Endodermal cell (in vitro differentiated cells): ENCODE measurements around the gene SETX. TPM values are rescaled to one million over a fixed set of nuclear protein-coding genes. Genes with fewer than 3 reads are reported as not detected.

Experiments
- DNase-seq: peaks from one replicate; pipeline ENCODE4 v3.0.0-alpha.2; 2017
- H3K27ac ChIP-seq: 2 replicates; pipeline ENCODE4 v1.5.1; 2013; ENCODE audit warnings: mild to moderate bottlenecking, low read depth, low read length, moderate library complexity
- H3K27me3 ChIP-seq: 2 replicates; pipeline ENCODE4 v1.6.1; 2013; ENCODE audit warnings: mild to moderate bottlenecking, low read length, moderate library complexity; ENCODE audit not compliant: insufficient read depth, control insufficient read depth, poor library complexity, severe bottlenecking
- H3K36me3 ChIP-seq: 2 replicates; pipeline ENCODE4 v1.7.0; 2013; ENCODE audit warnings: mild to moderate bottlenecking, low read length, moderate library complexity; ENCODE audit not compliant: control insufficient read depth, insufficient read depth
- H3K4me1 ChIP-seq: one replicate; pipeline ENCODE4 v1.7.0; 2013; ENCODE audit warnings: low read length; ENCODE audit not compliant: control insufficient read depth, insufficient read depth
- H3K4me3 ChIP-seq: 2 replicates; pipeline ENCODE4 v1.5.1; 2013; ENCODE audit warnings: mild to moderate bottlenecking, low read length, moderate library complexity
- H3K9ac ChIP-seq: 2 replicates; pipeline ENCODE4 v1.6.1; 2013; ENCODE audit warnings: mild to moderate bottlenecking, low read length, moderate library complexity; ENCODE audit not compliant: poor library complexity, severe bottlenecking; ENCODE audit errors: extremely low read depth
- H3K9me3 ChIP-seq: 2 replicates; pipeline ENCODE4 v1.6.1; 2013; ENCODE audit warnings: mild to moderate bottlenecking, low read length, moderate library complexity; ENCODE audit not compliant: control insufficient read depth
- H3K27ac Mint-ChIP-seq: 2 replicates; pipeline ENCODE4 v1.8.0; 2020; ENCODE audit warnings: mixed read lengths
- H3K27me3 Mint-ChIP-seq: 2 replicates; pipeline ENCODE4 v1.8.0; 2021; ENCODE audit warnings: mild to moderate bottlenecking, mixed read lengths; ENCODE audit not compliant: insufficient read depth
- H3K36me3 Mint-ChIP-seq: 2 replicates; pipeline ENCODE4 v1.8.0; 2020; ENCODE audit warnings: low read depth, mixed read lengths
- H3K4me1 Mint-ChIP-seq: 2 replicates; pipeline ENCODE4 v1.8.0; 2020; ENCODE audit warnings: mixed read lengths
- H3K4me3 Mint-ChIP-seq: 2 replicates; pipeline ENCODE4 v1.8.0; 2020; ENCODE audit warnings: mild to moderate bottlenecking, moderate library complexity, mixed read lengths
- H3K9me3 Mint-ChIP-seq: 2 replicates; pipeline ENCODE4 v1.8.0; 2020; ENCODE audit warnings: mild to moderate bottlenecking, mixed read lengths
- WGBS, 2 experiments: methylation state at CpG; one replicate each; pipeline versions ENCODE4 v1.1.5 to v1.1.7; 2013; ENCODE audit warnings: missing lambda C conversion rate in 2 of 2, mixed read lengths in 1 of 2; ENCODE audit not compliant: insufficient coverage in 1 of 2, insufficient read length in 1 of 2; 5-methylcytosine and 5-hydroxymethylcytosine counted together
- total RNA-seq, 2 donors: library from RNA; stranded (reverse); fragmentation: NEBNext Ultra II Directional in 1 of 2; extraction: Animal tissue kit (Norgen Biotek cat#: 25700) in 1 of 2; gene quantifications; 2 replicates in 1 of 2; 3 replicates in 1 of 2; pipeline ENCODE4 v1.2.1, GENCODE V29; 2021
- TF ChIP-seq, protein P1 (sequence below): fragments of 200-600 bp; sonication (generic); conservative IDR thresholded peaks from 2 replicates; pipeline ENCODE4 v1.5.0; 2021; ENCODE audit warnings: antibody characterized with exemption, mild to moderate bottlenecking

The SETX gene
- total RNA-seq, 2 donors from 2014 or later, result 40.0 to 53.3 TPM

DNA sequence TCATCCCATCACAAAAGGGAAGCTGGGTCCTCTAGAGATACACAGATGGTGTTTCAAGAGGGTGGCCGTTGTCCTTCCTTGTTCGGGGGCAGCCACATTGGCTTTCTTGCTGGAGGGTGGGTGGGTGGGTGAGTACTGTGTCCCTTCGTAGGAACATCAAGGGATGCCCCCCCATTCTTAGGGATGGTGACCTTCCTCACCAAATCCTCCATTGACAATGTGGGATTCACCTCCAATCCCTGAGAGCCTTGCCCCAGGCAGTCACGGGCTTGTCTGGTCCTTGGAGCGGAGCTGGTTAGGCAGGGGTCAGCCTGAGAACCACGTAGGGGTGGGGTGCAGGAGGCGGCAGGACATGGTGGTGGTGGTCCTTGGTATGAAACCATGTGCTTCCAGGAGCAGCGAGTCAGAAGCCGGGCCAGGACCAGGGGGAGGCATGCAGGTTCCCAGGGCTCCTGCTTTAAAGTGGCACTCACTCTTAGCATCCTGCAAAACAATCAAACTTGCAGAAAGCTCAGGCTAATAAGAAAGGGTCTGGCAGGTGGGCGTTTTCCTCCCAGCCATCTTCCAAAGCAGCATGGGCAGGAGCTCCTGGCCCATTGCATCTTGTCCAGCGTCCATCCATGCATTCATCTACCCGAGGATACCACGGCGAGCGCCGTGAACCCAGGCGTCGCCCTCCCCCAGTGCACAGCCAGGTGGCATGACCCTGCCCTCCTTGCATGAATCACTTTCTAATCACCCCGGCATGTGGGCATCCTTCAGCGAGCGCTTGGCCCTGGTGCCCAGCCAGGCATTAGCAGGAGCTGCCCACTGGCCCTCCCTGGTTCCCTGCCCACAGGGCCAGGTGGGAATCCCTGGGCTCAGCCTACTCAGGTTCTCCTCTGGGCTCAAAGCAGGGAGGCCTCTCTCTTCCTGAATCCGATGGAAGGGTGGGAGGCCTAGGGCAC is 116.5 kb downstream of the SETX start:
- no peak overlapping the region for H3K9ac ChIP-seq
- 86 to 87% methylated on average over 11 to 22 of the region's 22 CpGs for WGBS, 2 experiments
- no peak overlapping the region for H3K27ac Mint-ChIP-seq

DNA sequence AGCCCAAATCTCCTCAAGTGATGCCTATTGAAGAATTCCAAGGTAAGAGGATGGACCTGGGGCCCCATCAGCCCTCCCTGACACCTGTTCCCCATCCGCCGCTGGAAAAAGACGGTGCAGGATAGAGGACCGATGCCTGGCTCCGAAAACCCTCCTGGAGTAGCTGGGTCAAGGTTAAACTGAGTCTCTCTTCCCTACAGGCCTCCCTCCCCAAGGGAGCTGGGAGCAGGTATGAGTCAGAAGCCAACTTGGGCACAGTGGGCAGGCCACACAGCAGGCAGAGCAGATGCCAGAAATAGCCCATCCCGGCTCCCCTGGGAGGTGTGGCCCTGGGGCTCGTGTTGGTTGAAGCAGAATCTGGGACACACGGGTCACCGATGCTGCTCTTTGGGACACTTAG is 117.3 kb downstream of the SETX start:
- TF ChIP-seq, protein P1, sequence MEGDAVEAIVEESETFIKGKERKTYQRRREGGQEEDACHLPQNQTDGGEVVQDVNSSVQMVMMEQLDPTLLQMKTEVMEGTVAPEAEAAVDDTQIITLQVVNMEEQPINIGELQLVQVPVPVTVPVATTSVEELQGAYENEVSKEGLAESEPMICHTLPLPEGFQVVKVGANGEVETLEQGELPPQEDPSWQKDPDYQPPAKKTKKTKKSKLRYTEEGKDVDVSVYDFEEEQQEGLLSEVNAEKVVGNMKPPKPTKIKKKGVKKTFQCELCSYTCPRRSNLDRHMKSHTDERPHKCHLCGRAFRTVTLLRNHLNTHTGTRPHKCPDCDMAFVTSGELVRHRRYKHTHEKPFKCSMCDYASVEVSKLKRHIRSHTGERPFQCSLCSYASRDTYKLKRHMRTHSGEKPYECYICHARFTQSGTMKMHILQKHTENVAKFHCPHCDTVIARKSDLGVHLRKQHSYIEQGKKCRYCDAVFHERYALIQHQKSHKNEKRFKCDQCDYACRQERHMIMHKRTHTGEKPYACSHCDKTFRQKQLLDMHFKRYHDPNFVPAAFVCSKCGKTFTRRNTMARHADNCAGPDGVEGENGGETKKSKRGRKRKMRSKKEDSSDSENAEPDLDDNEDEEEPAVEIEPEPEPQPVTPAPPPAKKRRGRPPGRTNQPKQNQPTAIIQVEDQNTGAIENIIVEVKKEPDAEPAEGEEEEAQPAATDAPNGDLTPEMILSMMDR, result no peak
- Mint-ChIP-seq H3K4me1 (no peaks in the 10 kb centered on the region), H3K36me3 (no peaks in the 10 kb centered on the region), H3K9me3 (no peaks in the 10 kb centered on the region), H3K4me3 (no peak overlapping the region), H3K27me3 (peaks cover 27% of the 10 kb centered on the region), H3K27ac (no peak overlapping the region)
- DNase-seq, result no peak
- Histone ChIP-seq H3K9me3 (no peaks in the 10 kb centered on the region), H3K27ac (no peak overlapping the region), H3K27me3 (peaks cover 36% of the 10 kb centered on the region), H3K36me3 (no peaks in the 10 kb centered on the region), H3K4me3 (no peak overlapping the region), H3K9ac (no peak overlapping the region), H3K4me1 (no peaks in the 10 kb centered on the region)
- WGBS, 2 experiments, result 78 to 90% methylated on average over 9 of the region's 9 CpGs

More for the DNA sequence above, 116.5 kb downstream of the SETX start:
- no peaks in the 10 kb centered on the region for H3K4me1 ChIP-seq
- Mint-ChIP-seq H3K36me3 (no peaks in the 10 kb centered on the region), H3K27me3 (peaks cover 35% of the 10 kb centered on the region), H3K4me3 (no peak overlapping the region), H3K4me1 (no peaks in the 10 kb centered on the region), H3K9me3 (no peaks in the 10 kb centered on the region)
- TF ChIP-seq, protein P1, result no peak
- no peaks in the 10 kb centered on the region for H3K9me3 ChIP-seq
- no peak overlapping the region for H3K27ac ChIP-seq
- peaks cover 44% of the 10 kb centered on the region for H3K27me3 ChIP-seq
- DNase-seq, result peak; percentile 43
- H3K36me3 ChIP-seq, result no peaks in the 10 kb centered on the region
- H3K4me3 ChIP-seq, result no peak overlapping the region

DNA sequence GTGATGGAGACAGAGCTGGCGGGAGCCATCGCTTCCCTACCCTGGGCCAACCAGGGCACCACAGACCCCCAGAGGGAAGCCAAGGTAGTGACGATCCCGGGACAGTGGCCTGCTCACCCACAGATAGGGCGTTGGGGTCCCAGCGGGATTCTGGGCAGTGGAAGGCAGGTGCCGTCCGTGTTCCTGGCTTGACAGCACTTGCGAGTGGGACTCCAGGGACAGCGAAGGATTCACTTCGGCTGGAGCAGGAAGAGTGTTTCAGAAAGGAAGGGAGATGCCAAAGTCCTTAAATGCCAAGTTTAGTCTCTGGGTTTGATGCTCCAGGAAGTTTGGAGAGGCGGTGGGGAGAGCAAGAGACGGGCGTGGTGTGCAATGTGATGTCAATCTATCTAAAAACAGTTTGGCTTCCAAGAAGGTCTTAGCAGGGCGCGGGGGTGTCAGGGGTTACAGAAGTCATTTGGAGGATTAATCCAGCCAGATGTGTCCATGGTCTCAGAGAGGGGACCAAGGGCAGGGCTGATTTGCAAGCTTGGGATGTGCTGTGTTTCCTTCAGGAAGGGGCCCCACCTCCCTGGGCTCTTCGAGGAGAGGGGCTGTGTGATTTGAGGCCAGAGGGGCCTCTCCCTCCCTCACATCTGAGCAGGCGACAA is 118.0 kb downstream of the SETX start:
- Histone ChIP-seq H3K36me3 (no peaks in the 10 kb centered on the region), H3K4me1 (no peaks in the 10 kb centered on the region), H3K27me3 (peaks cover 30% of the 10 kb centered on the region), H3K9ac (no peak overlapping the region), H3K27ac (no peak overlapping the region), H3K9me3 (no peaks in the 10 kb centered on the region), H3K4me3 (no peak overlapping the region)
- Mint-ChIP-seq H3K27ac (no peak overlapping the region), H3K36me3 (no peaks in the 10 kb centered on the region), H3K27me3 (peaks cover 23% of the 10 kb centered on the region), H3K9me3 (no peaks in the 10 kb centered on the region), H3K4me1 (no peaks in the 10 kb centered on the region), H3K4me3 (no peak overlapping the region)
- TF ChIP-seq, protein P1, result no peak
- peak; percentile 41 for DNase-seq
- 72 to 76% methylated on average over 13 to 18 of the region's 18 CpGs for WGBS, 2 experiments
